ENCODE results near the gene GRPEL2. TPM values are rescaled to one million over a fixed set of nuclear protein-coding genes. Genes with fewer than 3 reads are reported as not detected.

Gene GRPEL2
- total RNA-seq, 1 donor from 2014 or later = 42.5 TPM

GRCh38 chr5:149298842-149299404, 46.4 kb upstream of the GRPEL2 start:
- no peaks in the 10 kb centered on the region for H3K36me3 Mint-ChIP-seq
- H3K4me1 Mint-ChIP-seq = peaks cover 16% of the 10 kb centered on the region
- Histone ChIP-seq H3K9me3 (ENCODE audit: low read depth) (no peaks in the 10 kb centered on the region), H3K4me2 (no peak overlapping the region), H3K36me3 (no peaks in the 10 kb centered on the region), H3K79me2 (ENCODE audit: low read depth) (no peaks in the 10 kb centered on the region), H4K20me1 (ENCODE audit: low read depth) (no peaks in the 10 kb centered on the region), H3K4me1 (peaks cover 8% of the 10 kb centered on the region), H3K27ac (no peak overlapping the region), H3K27me3 (no peaks in the 10 kb centered on the region), H3K4me3 (no peak overlapping the region), H3F3A (ENCODE audit: low read depth) (no peaks in the 10 kb centered on the region), H2AFZ (replicated peaks) (no peak overlapping the region), H3K9ac (no peak overlapping the region)
- peaks cover 11% of the 10 kb centered on the region for H3K27me3 Mint-ChIP-seq (ENCODE audit: insufficient read depth, low read depth)
- H3K4me3 Mint-ChIP-seq = no peak overlapping the region
- TF ChIP-seq EZH2phosphoT487 (IDR thresholded peaks at IDR 0.05) = no peak
- H3K9me3 Mint-ChIP-seq = no peaks in the 10 kb centered on the region
- H3K27ac Mint-ChIP-seq = no peak overlapping the region
- DNase-seq (ENCODE audit: low spot score) = no peak

DNA sequence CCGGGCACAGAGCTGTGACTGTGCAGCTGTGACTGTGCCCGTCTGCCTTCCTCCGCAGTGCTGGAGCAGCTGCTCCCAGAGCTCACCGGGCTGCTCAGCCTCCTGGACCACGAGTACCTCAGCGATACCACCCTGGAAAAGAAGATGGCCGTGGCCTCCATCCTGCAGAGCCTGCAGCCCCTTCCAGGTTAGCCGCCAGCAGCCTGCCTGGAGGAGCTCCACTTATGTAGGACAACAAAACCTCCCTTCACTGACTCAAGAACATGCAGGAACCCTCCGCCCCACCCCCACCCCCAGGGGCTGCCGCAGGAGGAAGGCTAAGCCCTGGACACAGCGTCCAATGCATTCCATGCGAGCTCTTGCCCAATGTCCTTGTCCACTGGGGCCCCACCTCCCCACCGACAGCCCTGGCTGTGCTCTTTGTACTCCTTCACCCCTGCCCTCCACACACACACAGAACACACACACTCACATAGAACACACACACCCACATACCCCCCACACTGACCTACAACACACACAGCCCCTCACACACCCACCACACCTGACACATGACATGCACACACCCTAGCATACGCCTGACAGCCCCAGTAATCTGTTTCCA, 45.7 kb upstream of the GRPEL2 start:
- Histone ChIP-seq H3K79me2 (ENCODE audit: low read depth) (no peaks in the 10 kb centered on the region), H3K4me1 (peaks cover 8% of the 10 kb centered on the region), H4K20me1 (ENCODE audit: low read depth) (no peaks in the 10 kb centered on the region), H3K4me3 (no peak overlapping the region), H3K36me3 (no peaks in the 10 kb centered on the region), H3K27me3 (no peaks in the 10 kb centered on the region), H3K27ac (no peak overlapping the region), H3K4me2 (no peak overlapping the region), H3K9ac (no peak overlapping the region), H3F3A (ENCODE audit: low read depth) (no peaks in the 10 kb centered on the region), H3K9me3 (ENCODE audit: low read depth) (no peaks in the 10 kb centered on the region), H2AFZ (replicated peaks) (no peak overlapping the region)
- Mint-ChIP-seq H3K4me1 (peaks cover 16% of the 10 kb centered on the region), H3K36me3 (no peaks in the 10 kb centered on the region), H3K27me3 (ENCODE audit: insufficient read depth, low read depth) (peaks cover 11% of the 10 kb centered on the region), H3K4me3 (no peak overlapping the region), H3K27ac (peak overlapping the region; percentile 84), H3K9me3 (no peaks in the 10 kb centered on the region)
- no peak for DNase-seq (ENCODE audit: low spot score)
- no peak for TF ChIP-seq EZH2 (IDR thresholded peaks at IDR 0.05)
- no peak for TF ChIP-seq CTCF (IDR thresholded peaks at IDR 0.05)
- no peak for TF ChIP-seq EZH2phosphoT487 (IDR thresholded peaks at IDR 0.05)

DNA sequence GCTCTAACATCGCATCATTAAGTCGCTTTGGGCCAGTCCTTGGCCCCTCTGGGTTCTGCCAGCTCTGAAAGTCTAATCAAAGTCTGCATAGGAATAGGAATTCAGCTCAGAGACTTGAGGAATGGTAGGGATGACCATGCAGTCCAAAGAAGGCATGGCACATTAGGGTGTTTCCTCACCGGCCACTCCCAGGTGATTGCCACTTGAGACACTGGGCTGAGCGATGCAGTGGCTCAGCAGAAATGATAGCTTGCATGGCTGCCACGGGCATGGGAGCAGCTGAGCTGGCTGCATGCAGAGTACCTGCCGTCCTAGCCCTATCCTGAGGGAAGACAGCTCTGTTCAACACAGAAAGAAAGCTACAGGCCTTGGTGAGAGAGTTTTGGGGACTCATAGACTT, 44.9 kb upstream of the GRPEL2 start:
- H3K4me3 Mint-ChIP-seq = no peak overlapping the region

DNA sequence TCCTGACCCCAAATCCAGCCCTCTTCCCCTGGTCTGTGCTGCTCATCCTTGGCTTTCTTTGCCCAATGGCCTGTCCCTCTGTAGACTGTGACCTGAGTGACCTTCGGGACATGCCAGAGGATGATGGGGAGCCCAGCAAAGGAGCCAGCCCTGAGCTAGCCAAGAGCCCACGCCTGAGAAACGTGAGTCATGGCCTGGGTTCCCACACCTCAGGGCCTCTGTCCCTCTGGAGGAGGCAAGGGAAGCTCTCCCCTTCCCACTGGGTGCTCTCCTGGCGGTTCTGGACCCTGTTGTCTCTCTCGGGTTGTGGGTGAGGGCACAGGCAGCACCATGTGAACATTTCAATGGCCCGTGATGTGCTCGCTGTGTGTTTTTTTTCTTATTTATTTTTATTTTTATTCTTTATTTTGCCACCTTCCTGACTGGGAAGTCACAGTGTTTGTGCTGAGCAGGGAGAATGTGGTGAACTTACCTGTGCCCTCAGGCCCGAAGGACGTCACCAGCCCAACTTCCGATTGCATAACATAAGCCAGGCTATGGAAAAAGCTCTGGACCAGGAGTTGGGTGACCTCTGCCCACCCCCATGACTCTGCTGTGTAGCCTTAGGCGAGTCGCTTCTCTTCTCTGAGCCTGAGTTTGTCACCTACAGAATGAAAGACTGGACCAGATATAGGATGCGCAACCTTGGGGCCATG, 44.1 kb upstream of the GRPEL2 start:
- Histone ChIP-seq H3K79me2 (ENCODE audit: low read depth) (no peaks in the 10 kb centered on the region), H3F3A (ENCODE audit: low read depth) (no peaks in the 10 kb centered on the region), H3K27ac (no peak overlapping the region), H4K20me1 (ENCODE audit: low read depth) (no peaks in the 10 kb centered on the region), H3K27me3 (no peaks in the 10 kb centered on the region), H3K4me3 (no peak overlapping the region), H3K9ac (no peak overlapping the region), H3K4me2 (no peak overlapping the region), H3K4me1 (no peaks in the 10 kb centered on the region), H3K36me3 (no peaks in the 10 kb centered on the region), H2AFZ (replicated peaks) (no peak overlapping the region), H3K9me3 (ENCODE audit: low read depth) (no peaks in the 10 kb centered on the region)
- H3K4me3 Mint-ChIP-seq = no peak overlapping the region
- H3K9me3 Mint-ChIP-seq = no peaks in the 10 kb centered on the region
- no peak overlapping the region for H3K27ac Mint-ChIP-seq
- H3K27me3 Mint-ChIP-seq (ENCODE audit: insufficient read depth, low read depth) = peaks cover 11% of the 10 kb centered on the region
- TF ChIP-seq EZH2 (IDR thresholded peaks at IDR 0.05) (no peak), EZH2phosphoT487 (IDR thresholded peaks at IDR 0.05) (no peak), CTCF (IDR thresholded peaks at IDR 0.05) (no peak)
- no peaks in the 10 kb centered on the region for H3K36me3 Mint-ChIP-seq
- no peak for DNase-seq (ENCODE audit: low spot score)
- H3K4me1 Mint-ChIP-seq = peaks cover 12% of the 10 kb centered on the region

More for the DNA sequence above, 44.9 kb upstream of the GRPEL2 start:
- Histone ChIP-seq H3F3A (ENCODE audit: low read depth) (no peaks in the 10 kb centered on the region), H3K9ac (no peak overlapping the region), H3K4me1 (peaks cover 2% of the 10 kb centered on the region), H3K79me2 (ENCODE audit: low read depth) (no peaks in the 10 kb centered on the region), H3K4me3 (no peak overlapping the region), H2AFZ (replicated peaks) (no peak overlapping the region), H3K36me3 (no peaks in the 10 kb centered on the region), H3K9me3 (ENCODE audit: low read depth) (no peaks in the 10 kb centered on the region), H4K20me1 (ENCODE audit: low read depth) (no peaks in the 10 kb centered on the region), H3K27me3 (no peaks in the 10 kb centered on the region), H3K27ac (no peak overlapping the region), H3K4me2 (no peak overlapping the region)
- Mint-ChIP-seq H3K9me3 (no peaks in the 10 kb centered on the region), H3K27ac (no peak overlapping the region), H3K36me3 (no peaks in the 10 kb centered on the region), H3K27me3 (ENCODE audit: insufficient read depth, low read depth) (peaks cover 11% of the 10 kb centered on the region), H3K4me1 (peaks cover 10% of the 10 kb centered on the region)
- no peak for DNase-seq (ENCODE audit: low spot score)
- no peak for TF ChIP-seq EZH2 (IDR thresholded peaks at IDR 0.05)

Data from neural progenitor cell (in vitro differentiated cells).